Fibroblast of lung (primary cell): ENCODE data around the gene TSC22D2.

ENCODE experiments used
- EZH2 ChIP-seq: IDR thresholded peaks from 2 replicates; pipeline ENCODE4 v1.5.1; 2012; ENCODE audit warnings: low read length, control low read depth, mild to moderate bottlenecking; ENCODE audit errors: missing control alignments
- TF ChIP-seq, protein P1 (sequence below), 2 donors: IDR thresholded peaks in 1 of 2; conservative IDR thresholded peaks in 1 of 2; 1 replicate in 1 of 2; 2 replicates in 1 of 2; pipeline ENCODE4 v1.5.1; 2011 to 2012; ENCODE audit warnings: low read length in 2 of 2, control low read depth in 1 of 2, inconsistent platforms in 1 of 2, low read depth in 1 of 2, mild to moderate bottlenecking in 1 of 2

DNA sequence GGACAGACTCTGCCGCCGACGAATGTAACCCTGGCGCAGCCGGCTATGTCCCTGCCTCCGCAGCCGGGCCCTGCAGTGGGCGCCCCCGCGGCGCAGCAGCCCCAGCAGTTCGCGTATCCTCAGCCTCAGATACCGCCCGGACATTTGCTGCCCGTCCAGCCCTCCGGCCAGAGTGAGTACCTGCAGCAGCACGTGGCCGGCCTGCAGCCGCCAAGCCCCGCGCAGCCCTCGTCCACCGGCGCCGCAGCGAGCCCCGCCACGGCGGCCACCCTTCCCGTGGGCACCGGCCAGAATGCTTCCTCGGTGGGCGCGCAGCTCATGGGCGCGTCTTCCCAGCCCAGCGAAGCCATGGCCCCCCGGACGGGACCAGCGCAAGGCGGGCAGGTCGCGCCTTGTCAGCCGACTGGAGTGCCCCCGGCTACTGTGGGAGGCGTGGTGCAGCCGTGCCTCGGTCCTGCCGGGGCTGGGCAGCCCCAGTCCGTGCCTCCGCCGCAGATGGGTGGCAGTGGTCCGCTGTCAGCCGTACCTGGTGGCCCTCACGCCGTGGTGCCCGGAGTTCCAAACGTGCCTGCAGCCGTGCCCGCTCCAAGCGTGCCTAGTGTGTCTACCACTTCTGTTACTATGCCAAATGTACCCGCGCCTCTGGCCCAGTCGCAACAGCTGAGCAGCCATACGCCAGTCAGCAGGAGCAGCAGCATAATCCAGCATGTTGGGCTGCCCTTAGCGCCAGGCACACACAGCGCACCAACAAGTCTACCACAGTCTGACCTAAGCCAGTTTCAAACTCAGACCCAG lies 2.4 kb downstream of the TSC22D2 start:
- TF ChIP-seq, protein P1, sequence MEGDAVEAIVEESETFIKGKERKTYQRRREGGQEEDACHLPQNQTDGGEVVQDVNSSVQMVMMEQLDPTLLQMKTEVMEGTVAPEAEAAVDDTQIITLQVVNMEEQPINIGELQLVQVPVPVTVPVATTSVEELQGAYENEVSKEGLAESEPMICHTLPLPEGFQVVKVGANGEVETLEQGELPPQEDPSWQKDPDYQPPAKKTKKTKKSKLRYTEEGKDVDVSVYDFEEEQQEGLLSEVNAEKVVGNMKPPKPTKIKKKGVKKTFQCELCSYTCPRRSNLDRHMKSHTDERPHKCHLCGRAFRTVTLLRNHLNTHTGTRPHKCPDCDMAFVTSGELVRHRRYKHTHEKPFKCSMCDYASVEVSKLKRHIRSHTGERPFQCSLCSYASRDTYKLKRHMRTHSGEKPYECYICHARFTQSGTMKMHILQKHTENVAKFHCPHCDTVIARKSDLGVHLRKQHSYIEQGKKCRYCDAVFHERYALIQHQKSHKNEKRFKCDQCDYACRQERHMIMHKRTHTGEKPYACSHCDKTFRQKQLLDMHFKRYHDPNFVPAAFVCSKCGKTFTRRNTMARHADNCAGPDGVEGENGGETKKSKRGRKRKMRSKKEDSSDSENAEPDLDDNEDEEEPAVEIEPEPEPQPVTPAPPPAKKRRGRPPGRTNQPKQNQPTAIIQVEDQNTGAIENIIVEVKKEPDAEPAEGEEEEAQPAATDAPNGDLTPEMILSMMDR (conservative IDR thresholded peaks at IDR 0.05 in 1 of 2, IDR thresholded peaks at IDR 0.05 in 1 of 2; ENCODE audit: low read depth in 1 of 2, low read length in 2 of 2), result no peak
- no peak for TF ChIP-seq EZH2
